ENCODE data around the gene MAP2K4.

Gene MAP2K4

GRCh38 chr17:12095522-12095921, 74.8 kb downstream of the MAP2K4 start:
- no peaks in the 10 kb centered on the region for H3K4me1 ChIP-seq (ENCODE audit: insufficient read depth, low read length)
- H3K27me3 ChIP-seq (ENCODE audit: insufficient read depth, low read length) = no peaks in the 10 kb centered on the region
- no peak overlapping the region for H3K27ac ChIP-seq (ENCODE audit: low read length)
- H3K9ac ChIP-seq (ENCODE audit: low read depth, low read length) = no peak overlapping the region
- H3K9me3 ChIP-seq (ENCODE audit: insufficient read depth, low read depth, low read length) = no peaks in the 10 kb centered on the region
- H3K36me3 ChIP-seq (ENCODE audit: insufficient read depth, low read depth, low read length) = peaks cover 33% of the 10 kb centered on the region
- no peak overlapping the region for H3K4me3 ChIP-seq (ENCODE audit: low read length)

- Histone ChIP-seq H3K4me1 (ENCODE audit: insufficient read depth, low read length) (no peaks in the 10 kb centered on the region), H3K27ac (ENCODE audit: low read length) (no peak overlapping the region), H3K9ac (ENCODE audit: low read depth, low read length) (no peak overlapping the region), H3K4me3 (ENCODE audit: low read length) (no peak overlapping the region), H3K36me3 (ENCODE audit: insufficient read depth, low read depth, low read length) (peaks cover 37% of the 10 kb centered on the region), H3K27me3 (ENCODE audit: insufficient read depth, low read length) (no peaks in the 10 kb centered on the region), H3K9me3 (ENCODE audit: insufficient read depth, low read depth, low read length) (no peaks in the 10 kb centered on the region)
Measured at GRCh38 chr17:12097326-12097725, 76.6 kb downstream of the MAP2K4 start.

- Histone ChIP-seq H3K4me1 (ENCODE audit: insufficient read depth, low read length) (no peaks in the 10 kb centered on the region), H3K9me3 (ENCODE audit: insufficient read depth, low read depth, low read length) (no peaks in the 10 kb centered on the region), H3K4me3 (ENCODE audit: low read length) (no peak overlapping the region), H3K27me3 (ENCODE audit: insufficient read depth, low read length) (no peaks in the 10 kb centered on the region), H3K36me3 (ENCODE audit: insufficient read depth, low read depth, low read length) (peaks cover 37% of the 10 kb centered on the region), H3K27ac (ENCODE audit: low read length) (no peak overlapping the region), H3K9ac (ENCODE audit: low read depth, low read length) (no peak overlapping the region)
Measured at GRCh38 chr17:12098568-12098967, 77.9 kb downstream of the MAP2K4 start.

- Histone ChIP-seq H3K4me3 (ENCODE audit: low read length) (no peak overlapping the region), H3K9me3 (ENCODE audit: insufficient read depth, low read depth, low read length) (no peaks in the 10 kb centered on the region), H3K9ac (ENCODE audit: low read depth, low read length) (no peak overlapping the region), H3K27ac (ENCODE audit: low read length) (no peak overlapping the region), H3K27me3 (ENCODE audit: insufficient read depth, low read length) (no peaks in the 10 kb centered on the region), H3K4me1 (ENCODE audit: insufficient read depth, low read length) (peaks cover 4% of the 10 kb centered on the region; the same call in 1 of the 2 replicates), H3K36me3 (ENCODE audit: insufficient read depth, low read depth, low read length) (peaks cover 37% of the 10 kb centered on the region)
Measured at GRCh38 chr17:12099412-12099811, 78.7 kb downstream of the MAP2K4 start.

- peaks cover 11% of the 10 kb centered on the region; the same call in 1 of the 2 replicates for H3K36me3 ChIP-seq (ENCODE audit: insufficient read depth, low read depth, low read length)
- H3K4me3 ChIP-seq (ENCODE audit: low read length) = no peak overlapping the region
- H3K27ac ChIP-seq (ENCODE audit: low read length) = no peak overlapping the region
- H3K27me3 ChIP-seq (ENCODE audit: insufficient read depth, low read length) = no peaks in the 10 kb centered on the region
- H3K9ac ChIP-seq (ENCODE audit: low read depth, low read length) = no peak overlapping the region
- peaks cover 7% of the 10 kb centered on the region; the same call in 1 of the 2 replicates for H3K4me1 ChIP-seq (ENCODE audit: insufficient read depth, low read length)
- no peaks in the 10 kb centered on the region for H3K9me3 ChIP-seq (ENCODE audit: insufficient read depth, low read depth, low read length)
Measured at GRCh38 chr17:12104831-12105230, 84.2 kb downstream of the MAP2K4 start.

GRCh38 chr17:12107905-12108304, 87.2 kb downstream of the MAP2K4 start:
- no peak overlapping the region for H3K27ac ChIP-seq (ENCODE audit: low read length)
- no peak overlapping the region for H3K4me3 ChIP-seq (ENCODE audit: low read length)
- no peaks in the 10 kb centered on the region for H3K27me3 ChIP-seq (ENCODE audit: insufficient read depth, low read length)
- peaks cover 5% of the 10 kb centered on the region; the same call in 1 of the 2 replicates for H3K36me3 ChIP-seq (ENCODE audit: insufficient read depth, low read depth, low read length)
- no peak overlapping the region for H3K9ac ChIP-seq (ENCODE audit: low read depth, low read length)
- H3K4me1 ChIP-seq (ENCODE audit: insufficient read depth, low read length) = peaks cover 7% of the 10 kb centered on the region; the same call in 1 of the 2 replicates
- no peaks in the 10 kb centered on the region for H3K9me3 ChIP-seq (ENCODE audit: insufficient read depth, low read depth, low read length)

- Histone ChIP-seq H3K4me3 (ENCODE audit: low read length) (no peak overlapping the region), H3K27ac (ENCODE audit: low read length) (no peak overlapping the region), H3K36me3 (ENCODE audit: insufficient read depth, low read depth, low read length) (peaks cover 35% of the 10 kb centered on the region), H3K4me1 (ENCODE audit: insufficient read depth, low read length) (no peaks in the 10 kb centered on the region), H3K9ac (ENCODE audit: low read depth, low read length) (no peak overlapping the region), H3K9me3 (ENCODE audit: insufficient read depth, low read depth, low read length) (no peaks in the 10 kb centered on the region), H3K27me3 (ENCODE audit: insufficient read depth, low read length) (no peaks in the 10 kb centered on the region)
Measured at GRCh38 chr17:12110906-12111305, 90.2 kb downstream of the MAP2K4 start.

GRCh38 chr17:12113156-12113555, 92.5 kb downstream of the MAP2K4 start:
- H3K36me3 ChIP-seq (ENCODE audit: insufficient read depth, low read depth, low read length) = peaks cover 54% of the 10 kb centered on the region
- no peaks in the 10 kb centered on the region for H3K9me3 ChIP-seq (ENCODE audit: insufficient read depth, low read depth, low read length)
- no peak overlapping the region for H3K27ac ChIP-seq (ENCODE audit: low read length)
- no peaks in the 10 kb centered on the region for H3K4me1 ChIP-seq (ENCODE audit: insufficient read depth, low read length)
- H3K9ac ChIP-seq (ENCODE audit: low read depth, low read length) = no peak overlapping the region
- no peak overlapping the region for H3K4me3 ChIP-seq (ENCODE audit: low read length)
- H3K27me3 ChIP-seq (ENCODE audit: insufficient read depth, low read length) = no peaks in the 10 kb centered on the region

- Histone ChIP-seq H3K27me3 (ENCODE audit: insufficient read depth, low read length) (no peaks in the 10 kb centered on the region), H3K36me3 (ENCODE audit: insufficient read depth, low read depth, low read length) (peaks cover 55% of the 10 kb centered on the region)
Measured at GRCh38 chr17:12114686-12115418, 94.2 kb downstream of the MAP2K4 start.

GRCh38 chr17:12116143-12116542, 95.5 kb downstream of the MAP2K4 start:
- H3K4me3 ChIP-seq (ENCODE audit: low read length) = no peak overlapping the region
- H3K27me3 ChIP-seq (ENCODE audit: insufficient read depth, low read length) = no peaks in the 10 kb centered on the region
- H3K9ac ChIP-seq (ENCODE audit: low read depth, low read length) = no peak overlapping the region
- H3K9me3 ChIP-seq (ENCODE audit: insufficient read depth, low read depth, low read length) = no peaks in the 10 kb centered on the region
- H3K36me3 ChIP-seq (ENCODE audit: insufficient read depth, low read depth, low read length) = peaks cover 55% of the 10 kb centered on the region
- peaks cover 4% of the 10 kb centered on the region; the same call in 1 of the 2 replicates for H3K4me1 ChIP-seq (ENCODE audit: insufficient read depth, low read length)
- H3K27ac ChIP-seq (ENCODE audit: low read length) = no peak overlapping the region

More at GRCh38 chr17:12114686-12115418, 94.2 kb downstream of the MAP2K4 start:
- Histone ChIP-seq H3K4me1 (ENCODE audit: insufficient read depth, low read length) (no peaks in the 10 kb centered on the region), H3K9me3 (ENCODE audit: insufficient read depth, low read depth, low read length) (no peaks in the 10 kb centered on the region), H3K4me3 (ENCODE audit: low read length) (no peak overlapping the region), H3K9ac (ENCODE audit: low read depth, low read length) (no peak overlapping the region), H3K27ac (ENCODE audit: low read length) (no peak overlapping the region)

- H3K27ac ChIP-seq (ENCODE audit: low read length) = no peak overlapping the region
- H3K9ac ChIP-seq (ENCODE audit: low read depth, low read length) = no peak overlapping the region
- no peaks in the 10 kb centered on the region for H3K9me3 ChIP-seq (ENCODE audit: insufficient read depth, low read depth, low read length)
- H3K36me3 ChIP-seq (ENCODE audit: insufficient read depth, low read depth, low read length) = peaks cover 42% of the 10 kb centered on the region
- no peak overlapping the region for H3K4me3 ChIP-seq (ENCODE audit: low read length)
- H3K27me3 ChIP-seq (ENCODE audit: insufficient read depth, low read length) = no peaks in the 10 kb centered on the region
- H3K4me1 ChIP-seq (ENCODE audit: insufficient read depth, low read length) = peaks cover 18% of the 10 kb centered on the region; the same call in 1 of the 2 replicates
Measured at GRCh38 chr17:12118617-12119016, 97.9 kb downstream of the MAP2K4 start.

GRCh38 chr17:12122075-12122474, 101.4 kb downstream of the MAP2K4 start:
- Histone ChIP-seq H3K9ac (ENCODE audit: low read depth, low read length) (peak overlapping the region; percentile 35; the same call in 1 of the 2 replicates), H3K4me3 (ENCODE audit: low read length) (peak overlapping the region; percentile 48; the same call in 1 of the 2 replicates), H3K4me1 (ENCODE audit: insufficient read depth, low read length) (peaks cover 18% of the 10 kb centered on the region; the same call in 1 of the 2 replicates), H3K9me3 (ENCODE audit: insufficient read depth, low read depth, low read length) (no peaks in the 10 kb centered on the region), H3K27ac (ENCODE audit: low read length) (no peak overlapping the region), H3K27me3 (ENCODE audit: insufficient read depth, low read length) (no peaks in the 10 kb centered on the region), H3K36me3 (ENCODE audit: insufficient read depth, low read depth, low read length) (peaks cover 33% of the 10 kb centered on the region)

All from iPS-20b (cell line).